ENCODE data around the gene TMEM266. TPM values are rescaled to one million over a fixed set of nuclear protein-coding genes. Genes with fewer than 3 reads are reported as not detected.
A peak's percentile ranks its signal among the peaks of the same experiment; 100 is the strongest.

TMEM266 gene
- total and polyA plus RNA-seq, 10 donors, result 0.61 to 1.8 (median 1.4) TPM

GRCh38 chr15:76235186-76235826 lies 175.5 kb downstream of the TMEM266 start:
- no peaks in the 10 kb centered on the region for H3K9me3 ChIP-seq
- no peak overlapping the region for H3K27ac ChIP-seq
- H3K27me3 ChIP-seq (replicated peaks in 1 of 7), result no peaks in the 10 kb centered on the region
- TF ChIP-seq POLR2A (IDR thresholded peaks at IDR 0.05) (no peak), POLR2AphosphoS5 (IDR thresholded peaks at IDR 0.05) (no peak), CTCF (IDR thresholded peaks at IDR 0.05 in 8 of 11, conservative IDR thresholded peaks at IDR 0.05 in 3 of 11) (peak in 7 of 11 experiments; percentile 23 to 61 (median 46))
- H3K36me3 ChIP-seq, result peaks cover 0 to 21% (median 10%) of the 10 kb centered on the region in 6 donors
- H3K4me1 ChIP-seq, result no peaks in the 10 kb centered on the region
- H3K4me3 ChIP-seq, result no peak overlapping the region
- 87 to 92% (median 88%) methylated on average over 3 of the region's 3 CpGs for WGBS, 5 donors
- intact Hi-C loops (cut with DNase I; ENCODE audit: low total_unique reads), result no loop called here
- no peak for DNase-seq

- Histone ChIP-seq H3K27me3 (replicated peaks in 1 of 7) (no peaks in the 10 kb centered on the region), H3K9me3 (no peaks in the 10 kb centered on the region), H3K36me3 (peaks cover 0 to 21% (median 3%) of the 10 kb centered on the region in 6 donors), H3K4me3 (no peak overlapping the region), H3K27ac (no peak overlapping the region), H3K4me1 (no peaks in the 10 kb centered on the region)
- intact Hi-C loops (cut with DNase I; ENCODE audit: low total_unique reads), result no loop called here
- no peak for TF ChIP-seq POLR2A (IDR thresholded peaks at IDR 0.05)
- TF ChIP-seq POLR2AphosphoS5 (IDR thresholded peaks at IDR 0.05), result no peak
- TF ChIP-seq CTCF (IDR thresholded peaks at IDR 0.05 in 8 of 11, conservative IDR thresholded peaks at IDR 0.05 in 3 of 11), result no peak
- DNase-seq, result no peak
- 74 to 91% (median 87%) methylated on average over 2 of the region's 2 CpGs for WGBS, 5 donors
Observed at GRCh38 chr15:76236350-76236749, 176.6 kb downstream of the TMEM266 start.

GRCh38 chr15:76239786-76240185 lies 180.0 kb downstream of the TMEM266 start:
- no peak for TF ChIP-seq POLR2AphosphoS5 (IDR thresholded peaks at IDR 0.05)
- no peak for TF ChIP-seq CTCF (IDR thresholded peaks at IDR 0.05 in 8 of 11, conservative IDR thresholded peaks at IDR 0.05 in 3 of 11)
- no peak for TF ChIP-seq POLR2A (IDR thresholded peaks at IDR 0.05)
- intact Hi-C loops (cut with DNase I; ENCODE audit: low total_unique reads), result no loop called here
- 82 to 91% (median 86%) methylated on average over 1 of the region's 1 CpG for WGBS, 5 donors

GRCh38 chr15:76245072-76245610 lies 185.4 kb downstream of the TMEM266 start:
- intact Hi-C loops (cut with DNase I; ENCODE audit: low total_unique reads), result no loop called here
- Histone ChIP-seq H3K4me3 (no peak overlapping the region), H3K9me3 (no peaks in the 10 kb centered on the region), H3K27me3 (replicated peaks in 1 of 7) (no peaks in the 10 kb centered on the region), H3K27ac (no peak overlapping the region), H3K4me1 (no peaks in the 10 kb centered on the region), H3K36me3 (peaks cover 0 to 48% (median 8%) of the 10 kb centered on the region in 6 donors)
- WGBS, 5 donors, result 87 to 96% (median 92%) methylated on average over 1 of the region's 1 CpG
- TF ChIP-seq POLR2AphosphoS5 (IDR thresholded peaks at IDR 0.05), result no peak
- no peak for TF ChIP-seq POLR2A (IDR thresholded peaks at IDR 0.05)
- TF ChIP-seq CTCF (IDR thresholded peaks at IDR 0.05 in 8 of 11, conservative IDR thresholded peaks at IDR 0.05 in 3 of 11), result no peak
- no peak for DNase-seq

More at GRCh38 chr15:76239786-76240185, 180.0 kb downstream of the TMEM266 start:
- Histone ChIP-seq H3K9me3 (no peaks in the 10 kb centered on the region), H3K4me3 (no peak overlapping the region), H3K36me3 (peaks cover 0 to 39% (median 8%) of the 10 kb centered on the region in 6 donors), H3K4me1 (no peaks in the 10 kb centered on the region), H3K27ac (no peak overlapping the region), H3K27me3 (replicated peaks in 1 of 7) (no peaks in the 10 kb centered on the region)
- DNase-seq, result no peak

Measured in spleen (tissue), 11 donors.